WI38 (cell line): Measurements from ENCODE around the gene ARHGAP26.

Experiments
- H3K4me3 ChIP-seq: 2 replicates; pipeline ENCODE4 v1.5.1; 2011; ENCODE audit warnings: low read depth, mild to moderate bottlenecking, control low read depth, low read length
- TF ChIP-seq, protein P1 (sequence below): IDR thresholded peaks from 2 replicates; pipeline ENCODE4 v1.5.1; 2012; ENCODE audit warnings: low read depth, mild to moderate bottlenecking, control low read depth, low read length

Gene ARHGAP26

DNA sequence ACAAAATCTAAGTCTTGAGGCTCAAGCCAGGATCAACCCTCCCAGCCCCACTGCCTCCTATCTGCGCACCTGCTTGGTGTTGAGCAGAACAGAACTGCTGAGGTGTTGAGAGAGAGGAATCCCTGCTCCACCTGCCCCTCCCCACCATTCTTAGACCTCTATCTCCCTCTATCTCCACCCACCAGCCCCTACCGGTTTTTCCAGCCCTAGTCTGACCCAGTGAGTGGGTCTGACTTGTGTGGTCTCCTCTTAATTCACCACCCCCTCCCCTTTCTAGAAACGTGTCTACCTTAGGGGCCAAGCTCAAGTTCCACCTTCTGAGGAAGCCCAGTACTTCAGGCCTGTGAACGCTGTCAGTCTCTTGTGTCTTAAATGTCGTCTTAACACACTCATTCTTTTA lies 93.7 kb downstream of the ARHGAP26 start:
- TF ChIP-seq, protein P1, sequence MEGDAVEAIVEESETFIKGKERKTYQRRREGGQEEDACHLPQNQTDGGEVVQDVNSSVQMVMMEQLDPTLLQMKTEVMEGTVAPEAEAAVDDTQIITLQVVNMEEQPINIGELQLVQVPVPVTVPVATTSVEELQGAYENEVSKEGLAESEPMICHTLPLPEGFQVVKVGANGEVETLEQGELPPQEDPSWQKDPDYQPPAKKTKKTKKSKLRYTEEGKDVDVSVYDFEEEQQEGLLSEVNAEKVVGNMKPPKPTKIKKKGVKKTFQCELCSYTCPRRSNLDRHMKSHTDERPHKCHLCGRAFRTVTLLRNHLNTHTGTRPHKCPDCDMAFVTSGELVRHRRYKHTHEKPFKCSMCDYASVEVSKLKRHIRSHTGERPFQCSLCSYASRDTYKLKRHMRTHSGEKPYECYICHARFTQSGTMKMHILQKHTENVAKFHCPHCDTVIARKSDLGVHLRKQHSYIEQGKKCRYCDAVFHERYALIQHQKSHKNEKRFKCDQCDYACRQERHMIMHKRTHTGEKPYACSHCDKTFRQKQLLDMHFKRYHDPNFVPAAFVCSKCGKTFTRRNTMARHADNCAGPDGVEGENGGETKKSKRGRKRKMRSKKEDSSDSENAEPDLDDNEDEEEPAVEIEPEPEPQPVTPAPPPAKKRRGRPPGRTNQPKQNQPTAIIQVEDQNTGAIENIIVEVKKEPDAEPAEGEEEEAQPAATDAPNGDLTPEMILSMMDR, result no peak
- H3K4me3 ChIP-seq, result no peak overlapping the region

DNA sequence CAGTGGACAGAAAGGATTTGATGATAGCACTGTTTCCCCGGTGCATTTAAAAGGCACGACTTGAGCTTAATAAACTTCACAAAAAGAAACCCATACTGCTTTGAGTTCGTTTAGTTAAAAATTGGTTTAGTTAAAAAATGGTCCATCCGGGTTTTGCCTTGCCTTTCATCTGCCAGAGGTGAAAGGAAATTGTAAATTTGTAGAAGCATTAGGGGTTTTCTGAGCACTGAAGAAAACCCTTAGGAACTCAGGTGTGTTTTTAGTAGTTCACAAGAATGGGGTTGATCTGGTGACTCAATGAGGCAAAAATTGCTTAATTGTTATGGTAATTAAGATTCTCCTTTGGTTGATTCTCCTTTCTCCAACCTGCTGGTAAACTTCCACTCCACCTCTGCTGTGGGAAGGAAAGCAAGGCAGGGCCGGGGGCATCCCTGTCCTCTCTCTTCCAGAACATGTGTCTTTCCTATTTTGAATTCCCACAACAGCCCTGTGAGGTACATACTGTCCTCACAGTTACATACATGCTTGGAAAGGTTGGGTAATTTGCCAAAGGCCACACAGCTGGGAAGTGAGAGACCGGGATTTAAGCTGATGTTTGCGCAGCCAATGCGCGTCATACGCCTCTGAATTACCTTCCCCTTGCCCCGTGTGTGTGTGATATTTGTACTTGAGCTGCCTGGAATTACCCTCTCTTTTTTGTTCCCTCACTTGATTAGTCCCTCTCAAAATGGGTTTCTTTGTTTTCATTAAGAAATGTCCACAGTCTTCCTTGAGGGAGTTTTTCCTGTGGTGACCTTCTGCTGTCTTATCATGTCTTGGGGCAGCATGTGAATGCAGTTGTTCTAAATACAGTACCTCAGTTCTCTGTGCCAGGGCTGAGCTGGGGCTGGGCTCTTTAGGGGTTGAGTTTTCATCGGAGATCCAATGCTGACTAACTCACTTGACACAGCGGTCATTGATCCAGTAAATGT lies 94.4 kb downstream of the ARHGAP26 start:
- no peak overlapping the region for H3K4me3 ChIP-seq
- TF ChIP-seq, protein P1, result no peak

DNA sequence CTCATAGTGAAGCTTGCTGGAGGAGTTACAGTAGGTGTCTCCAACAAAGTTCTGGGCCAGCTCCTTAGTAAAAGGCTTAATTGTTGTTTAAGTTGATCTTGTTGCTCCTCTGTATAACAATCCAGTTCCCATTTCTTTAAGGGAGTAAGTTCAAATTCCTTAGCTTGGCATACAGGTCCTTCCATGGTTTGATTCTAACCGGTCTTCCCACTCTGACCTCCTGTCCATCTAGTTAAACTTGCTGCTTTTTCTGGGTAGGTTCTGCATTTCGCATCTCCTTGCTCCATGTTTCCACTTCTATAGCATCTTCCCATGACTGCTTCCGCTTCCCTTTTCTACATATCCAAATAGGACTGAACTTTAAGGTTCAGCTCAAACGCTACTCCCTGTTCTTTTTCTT lies 95.5 kb downstream of the ARHGAP26 start:
- TF ChIP-seq, protein P1, result no peak
- H3K4me3 ChIP-seq, result no peak overlapping the region

DNA sequence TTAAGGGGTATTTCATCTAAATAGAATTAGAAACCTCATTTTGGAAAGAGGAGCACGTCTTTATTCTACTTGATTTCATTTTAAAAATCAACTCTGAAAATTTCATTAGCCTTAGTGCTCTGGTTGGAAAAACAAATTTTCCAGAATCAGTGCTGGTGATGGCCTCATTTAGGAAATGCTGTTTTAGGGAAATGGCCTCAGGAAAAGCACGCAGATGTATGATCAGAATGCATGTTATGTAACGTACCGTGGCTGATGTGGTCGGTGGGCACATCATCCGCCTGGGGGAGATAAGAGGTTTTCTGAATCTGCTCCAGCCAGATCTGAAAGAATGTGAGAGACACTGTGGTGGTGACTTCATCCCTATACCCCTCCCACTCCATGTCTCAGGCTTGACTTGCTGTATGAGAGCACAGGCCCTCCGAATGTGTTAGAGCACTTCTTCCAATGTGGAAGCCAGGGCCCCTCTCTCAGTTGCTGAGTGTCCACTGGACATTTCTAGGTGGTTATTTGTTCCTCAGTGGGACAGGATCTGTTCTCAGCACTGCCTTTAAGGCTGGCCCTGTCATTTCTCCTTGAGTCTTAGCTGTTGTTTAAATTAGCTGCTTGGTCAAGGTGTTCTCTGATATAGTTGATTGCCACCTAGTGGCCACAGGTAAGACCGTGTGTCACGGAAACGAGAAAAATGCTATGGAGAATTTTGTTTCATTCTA lies 96.5 kb downstream of the ARHGAP26 start:
- no peak overlapping the region for H3K4me3 ChIP-seq
- TF ChIP-seq, protein P1, result peak; percentile 56

DNA sequence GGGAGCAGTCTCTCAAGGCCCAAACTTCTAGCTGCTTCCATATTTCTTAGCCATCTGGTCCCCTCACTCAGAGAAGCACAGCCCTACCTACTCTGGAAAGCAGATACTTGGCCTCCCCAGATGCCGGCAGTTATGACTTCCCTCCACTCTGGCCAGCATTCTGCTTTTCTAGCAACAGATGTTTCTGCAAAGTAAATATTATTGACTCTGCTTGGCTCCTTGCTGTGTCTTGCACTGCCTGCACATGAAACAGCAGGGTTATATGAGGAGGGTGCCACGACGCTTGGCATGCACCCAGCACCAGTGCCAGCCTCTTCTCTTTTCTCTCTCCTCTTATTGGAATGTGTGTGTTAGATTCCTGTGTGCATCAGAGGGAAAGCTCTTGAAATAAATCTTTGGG lies 99.7 kb downstream of the ARHGAP26 start:
- TF ChIP-seq, protein P1, result no peak
- no peak overlapping the region for H3K4me3 ChIP-seq

DNA sequence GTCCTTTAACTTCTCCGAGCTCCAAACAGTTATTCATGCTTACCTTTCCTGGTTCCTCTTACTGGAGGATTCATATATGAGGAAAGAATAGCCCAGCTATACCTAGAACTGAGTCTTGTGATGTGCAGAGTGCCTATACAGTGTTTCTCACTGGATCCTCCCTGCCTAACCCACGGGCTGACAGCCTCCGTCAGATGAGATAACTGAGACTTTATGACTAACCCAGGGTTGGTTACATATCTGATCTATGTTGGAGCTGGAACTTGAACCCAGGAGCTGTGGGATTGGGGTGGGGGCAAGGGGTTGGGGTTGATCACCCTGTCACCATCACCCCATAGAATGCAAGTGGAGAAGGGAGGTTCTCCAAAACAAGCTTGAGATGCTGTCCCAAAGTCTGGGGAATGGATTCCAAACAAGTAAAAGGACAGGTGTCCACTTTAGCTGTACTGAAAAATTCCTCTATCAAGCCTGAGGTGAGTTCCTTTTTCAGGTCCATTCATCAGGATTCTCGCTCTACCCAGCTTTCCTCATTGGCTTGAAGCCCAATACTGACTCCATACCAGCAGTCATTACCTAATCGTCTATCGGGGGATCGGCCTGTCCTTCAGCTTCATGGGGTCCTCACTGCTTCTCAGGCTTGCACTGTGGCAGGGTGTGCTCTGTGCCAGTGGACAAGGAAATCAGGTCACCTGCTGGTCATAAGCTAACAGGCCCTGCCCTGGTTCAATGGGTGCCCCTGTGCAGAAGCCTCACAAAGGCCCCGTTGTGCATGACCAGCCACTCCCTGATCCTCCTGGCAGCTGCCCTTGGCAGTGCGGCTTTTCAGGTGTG lies 100.6 kb downstream of the ARHGAP26 start:
- TF ChIP-seq, protein P1, result no peak
- H3K4me3 ChIP-seq, result no peak overlapping the region
